Common myeloid progenitor, CD34-positive (primary cell): ENCODE measurements around the gene UBE2L5. TPM values are rescaled to one million over a fixed set of nuclear protein-coding genes. Genes with fewer than 3 reads are reported as not detected.
A peak's percentile ranks its signal among the peaks of the same experiment; 100 is the strongest.

Experiments
- CTCF ChIA-PET: fragments of 350-600 bp; sonication (Branson Sonifier 250); formaldehyde crosslinking; loops from one replicate; lab custom pipeline; 2021; ENCODE audit warnings: antibody characterized with exemption; lab: Charles Lee
- POLR2A ChIA-PET: fragments of 350-600 bp; sonication (Branson Sonifier 250); formaldehyde crosslinking; loops from one replicate; lab custom pipeline; 2021; ENCODE audit warnings: antibody characterized with exemption; lab: Charles Lee
- DNase-seq, 3 donors: peaks; one replicate each; pipeline versions ENCODE4 v3.0.0 to v3.0.0-alpha.2; 2013
- H3K27ac ChIP-seq, 2 experiments: 1 replicate in 1 of 2; 2 replicates in 1 of 2; pipeline ENCODE4 v1.7.0; 2013; ENCODE audit warnings: inconsistent platforms in 2 of 2, low read length in 2 of 2, mild to moderate bottlenecking in 2 of 2, low read depth in 1 of 2, moderate library complexity in 1 of 2; ENCODE audit not compliant: severe bottlenecking in 2 of 2, insufficient read depth in 1 of 2, poor library complexity in 1 of 2
- H3K27me3 ChIP-seq, 5 experiments: replicated peaks in 2 of 5; 1 replicate in 3 of 5; 2 replicates in 2 of 5; pipeline versions ENCODE4 v1.6.1 to v1.7.0; 2013; ENCODE audit warnings: low read length in 4 of 5, mild to moderate bottlenecking in 2 of 5, moderate library complexity in 2 of 5, inconsistent platforms in 1 of 5; ENCODE audit not compliant: insufficient read depth in 5 of 5, control insufficient read depth in 4 of 5
- H3K36me3 ChIP-seq, 4 experiments: 1 replicate in 2 of 4; 2 replicates in 2 of 4; pipeline versions ENCODE4 v1.6.1 to v1.7.0; 2013; ENCODE audit warnings: low read length in 3 of 4, control low read depth in 1 of 4, mild to moderate bottlenecking in 1 of 4; ENCODE audit not compliant: control insufficient read depth in 4 of 4, insufficient read depth in 4 of 4
- H3K4me1 ChIP-seq, 4 experiments: 1 replicate in 3 of 4; 2 replicates in 1 of 4; pipeline versions ENCODE4 v1.6.1 to v1.7.1; 2013; ENCODE audit warnings: low read length in 3 of 4, mild to moderate bottlenecking in 3 of 4, control low read depth in 1 of 4, inconsistent platforms in 1 of 4, moderate library complexity in 1 of 4; ENCODE audit not compliant: control insufficient read depth in 4 of 4, insufficient read depth in 4 of 4; ENCODE audit errors: control extremely low read depth in 1 of 4
- H3K4me3 ChIP-seq, 7 experiments: 1 replicate in 4 of 7; 2 replicates in 3 of 7; pipeline versions ENCODE4 v1.5.1 to v1.7.0; 2013; ENCODE audit warnings: mild to moderate bottlenecking in 7 of 7, low read length in 6 of 7, moderate library complexity in 6 of 7, inconsistent platforms in 2 of 7, low read depth in 2 of 7, control low read depth in 1 of 7; ENCODE audit not compliant: insufficient read depth in 4 of 7, control insufficient read depth in 1 of 7; ENCODE audit errors: extremely low read depth in 1 of 7
- H3K9me3 ChIP-seq, 5 experiments: 1 replicate in 4 of 5; 2 replicates in 1 of 5; pipeline versions ENCODE4 v1.6.1 to v1.7.1; 2013; ENCODE audit warnings: low read length in 4 of 5, mild to moderate bottlenecking in 2 of 5, inconsistent platforms in 1 of 5, low read depth in 1 of 5, moderate library complexity in 1 of 5; ENCODE audit not compliant: control insufficient read depth in 4 of 5, insufficient read depth in 2 of 5; ENCODE audit errors: control extremely low read depth in 1 of 5
- WGBS: methylation state at CpG from one replicate; pipeline ENCODE4 v1.1.5; 2013; ENCODE audit not compliant: insufficient coverage; 5-methylcytosine and 5-hydroxymethylcytosine counted together
- polyA plus RNA-seq: library from polyadenylated mRNA; unstranded; fragments of 120-200 nt; gene quantifications from one replicate; pipeline ENCODE4 v1.2.1, GENCODE V29; 2013

The UBE2L5 gene
- polyA plus RNA-seq = 0.53 TPM

GRCh38 chr13:30422054-30422839 lies at the start of gene UBE2L5:
UBE2L5 (plus strand) TSS chr13:30422493; CDS start chr13:30427991, 5,498 bp downstream.
- Histone ChIP-seq H3K36me3 (no peaks in the 10 kb centered on the region), H3K27me3 (no peaks in the 10 kb centered on the region), H3K4me3 (peak within 1 kb of the TSS; percentile 50 to 90 (median 75)), H3K9me3 (no peaks in the 10 kb centered on the region), H3K4me1 (peaks cover 3 to 18% (median 14%) of the 10 kb centered on the region in 4 experiments), H3K27ac (peak within 1 kb of the TSS in 1 of 2 experiments; percentile 75)
- ChIA-PET CTCF (interaction anchor here (0.7 to 1.0 kb wide), 6 partner anchors 8 to 33 kb away, joined by 3 to 6 read pairs (median 4); no protein-coding TSS in a partner anchor), POLR2A (interaction anchor here (0.5 to 1.2 kb wide), 4 partner anchors 9 to 195 kb away, joined by 3 to 4 read pairs (median 3); partner anchors contain the start of gene USPL1)
- peak; percentile 66 to 88 (median 85) for DNase-seq
- WGBS = 0% methylated on average over 11 of the region's 57 CpGs

GRCh38 chr13:30373727-30374126 lies 48.6 kb upstream of the UBE2L5 start:
- ChIA-PET CTCF (interaction anchor here (0.7 to 6.2 kb wide), 10 partner anchors 10 to 233 kb away, joined by 3 to 47 read pairs (median 5); no protein-coding TSS in a partner anchor), POLR2A (interaction anchor here (0.8 kb wide), 1 partner anchor 21 kb away, joined by 3 read pairs; no protein-coding TSS in a partner anchor)
- peak in 2 of 3 donors; percentile 59 to 70 for DNase-seq
- no peaks in the 10 kb centered on the region for H3K9me3 ChIP-seq
- peak overlapping the region in 1 of 2 experiments; percentile 36 for H3K27ac ChIP-seq
- H3K4me1 ChIP-seq = peaks cover 50 to 95% (median 86%) of the 10 kb centered on the region in 4 experiments
- 0% methylated on average over 1 of the region's 9 CpGs for WGBS
- peaks cover 0 to 2% (median 0%) of the 10 kb centered on the region in 4 experiments for H3K36me3 ChIP-seq
- H3K4me3 ChIP-seq = peak overlapping the region in 2 of 7 experiments; percentile 45 to 48
- H3K27me3 ChIP-seq = no peaks in the 10 kb centered on the region

- peaks cover 44 to 85% (median 74%) of the 10 kb centered on the region in 4 experiments for H3K4me1 ChIP-seq
These were observed 46.9 kb upstream of the UBE2L5 start for GRCh38 chr13:30375265-30375835.

DNA sequence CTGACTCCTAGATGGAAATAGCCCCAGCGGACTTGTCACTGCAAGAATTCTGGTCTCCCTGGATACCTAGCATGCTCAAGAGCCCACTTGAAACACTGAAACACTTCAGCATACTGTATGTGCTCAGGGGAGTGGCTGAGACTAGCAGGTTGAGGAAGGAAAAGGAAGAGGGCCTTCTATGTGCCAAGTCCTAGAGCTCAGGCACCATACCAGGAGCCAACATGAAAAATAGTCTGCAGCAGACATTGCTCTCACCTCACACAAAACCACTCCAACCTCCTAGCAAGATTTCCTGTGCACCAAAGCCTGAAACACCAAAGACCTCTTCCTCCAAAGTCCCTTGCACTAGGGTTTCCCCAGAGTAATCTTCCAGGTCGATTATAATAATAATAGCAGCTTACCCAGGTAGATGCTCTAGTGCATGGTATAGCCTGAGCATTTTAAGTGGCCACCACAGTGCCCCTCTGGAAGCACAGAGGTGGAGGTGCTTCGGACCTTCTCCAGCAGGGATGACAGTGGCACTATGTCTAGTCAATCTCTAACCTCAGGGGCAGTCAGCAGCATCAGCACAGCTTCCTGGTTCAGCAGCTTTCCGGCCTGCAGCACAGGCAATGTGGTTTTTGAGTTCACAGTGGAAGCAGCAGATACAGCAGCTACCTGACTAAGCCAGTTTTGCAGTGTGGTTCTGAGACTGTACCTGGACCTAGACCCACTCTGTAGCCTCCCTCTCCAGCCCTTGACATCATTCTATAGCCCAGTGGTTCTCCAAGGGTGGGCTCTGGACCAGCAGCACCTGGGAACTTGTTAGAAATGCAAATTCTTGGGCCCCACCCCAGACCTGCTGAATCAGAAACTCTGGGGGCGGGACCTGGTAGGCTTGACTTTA lies 45.6 kb upstream of the UBE2L5 start:
- ChIA-PET POLR2A (interaction anchor here (0.5 to 0.6 kb wide), 2 partner anchors 10 to 19 kb away, joined by 3 to 6 read pairs; no protein-coding TSS in a partner anchor), CTCF (interaction anchor here (1.0 to 1.4 kb wide), 6 partner anchors 9 to 75 kb away, joined by 3 to 5 read pairs (median 3); no protein-coding TSS in a partner anchor)
- peak; percentile 66 to 93 (median 86) for DNase-seq
- Histone ChIP-seq H3K9me3 (no peaks in the 10 kb centered on the region), H3K4me3 (peak overlapping the region in 6 of 7 experiments; percentile 27 to 56 (median 35)), H3K36me3 (no peaks in the 10 kb centered on the region), H3K27me3 (no peaks in the 10 kb centered on the region), H3K4me1 (peaks cover 35 to 73% (median 63%) of the 10 kb centered on the region in 4 experiments), H3K27ac (peak overlapping the region; percentile 9 to 74)
- WGBS = 27% methylated on average over 5 of the region's 5 CpGs

More at GRCh38 chr13:30375265-30375835, 46.9 kb upstream of the UBE2L5 start:
- H3K27me3 ChIP-seq = no peaks in the 10 kb centered on the region
- H3K9me3 ChIP-seq = no peaks in the 10 kb centered on the region
- DNase-seq = no peak
- no peaks in the 10 kb centered on the region for H3K36me3 ChIP-seq
- peak overlapping the region in 1 of 2 experiments; percentile 52 for H3K27ac ChIP-seq
- WGBS = 88% methylated on average over 8 of the region's 14 CpGs
- peak overlapping the region in 4 of 7 experiments; percentile 9 to 37 (median 27) for H3K4me3 ChIP-seq
- ChIA-PET CTCF (interaction anchor here (1.1 to 6.2 kb wide), 7 partner anchors 8 to 88 kb away, joined by 3 to 47 read pairs (median 5); no protein-coding TSS in a partner anchor), POLR2A (interaction anchor here (0.7 to 1.1 kb wide), 2 partner anchors 68 to 676 kb away, joined by 3 to 4 read pairs; partner anchors contain the start of gene KATNAL1)

DNA sequence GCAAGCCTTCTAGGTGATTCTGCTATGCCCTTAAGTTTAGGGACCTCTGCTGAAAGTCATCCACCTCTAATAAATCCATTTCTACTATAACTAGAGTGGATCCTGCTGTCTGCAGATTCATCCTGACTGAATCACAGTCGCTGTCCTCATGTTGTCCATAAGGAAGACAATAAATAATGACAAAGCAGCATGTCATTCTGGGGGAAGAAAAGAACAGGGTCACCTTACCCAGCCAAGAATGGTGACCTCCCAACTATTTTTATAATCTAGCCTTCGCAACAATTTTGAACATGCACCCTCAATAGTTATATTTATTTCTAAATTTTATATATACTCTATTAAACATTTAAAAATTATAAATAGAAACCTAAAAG lies 45.0 kb upstream of the UBE2L5 start:
- no peaks in the 10 kb centered on the region for H3K27me3 ChIP-seq
- POLR2A ChIA-PET = interaction anchor here (0.5 kb wide), 1 partner anchor 19 kb away, joined by 6 read pairs; no protein-coding TSS in a partner anchor
- H3K36me3 ChIP-seq = no peaks in the 10 kb centered on the region
- H3K9me3 ChIP-seq = no peaks in the 10 kb centered on the region
- peaks cover 32 to 67% (median 57%) of the 10 kb centered on the region in 4 experiments for H3K4me1 ChIP-seq
- 80% methylated on average over 1 of the region's 2 CpGs for WGBS
- peak overlapping the region in 1 of 2 experiments; percentile 74 for H3K27ac ChIP-seq
- CTCF ChIA-PET = interaction anchor here (1.0 to 1.4 kb wide), 4 partner anchors 8 to 30 kb away, joined by 3 to 5 read pairs (median 4); no protein-coding TSS in a partner anchor
- no peak for DNase-seq
- H3K4me3 ChIP-seq = peak overlapping the region in 3 of 7 experiments; percentile 33 to 56 (median 37)

- Histone ChIP-seq H3K27me3 (no peaks in the 10 kb centered on the region), H3K4me1 (peaks cover 28 to 64% (median 54%) of the 10 kb centered on the region in 4 experiments), H3K27ac (no peak overlapping the region), H3K36me3 (no peaks in the 10 kb centered on the region), H3K4me3 (no peak overlapping the region), H3K9me3 (no peaks in the 10 kb centered on the region)
- WGBS = no CpG with 5 or more reads among the region's 2 CpGs
- DNase-seq = no peak
- ChIA-PET POLR2A (no interaction called here), CTCF (interaction anchor here (1.1 to 1.8 kb wide), 5 partner anchors 11 to 84 kb away, joined by 4 to 6 read pairs (median 4); no protein-coding TSS in a partner anchor)
These were observed 44.1 kb upstream of the UBE2L5 start for GRCh38 chr13:30378191-30378590.
